Measurements from ENCODE around the gene CNTN4.

- TF ChIP-seq FOXA1 (IDR thresholded peaks at IDR 0.05) (no peak), CTCF (IDR thresholded peaks at IDR 0.05; ENCODE audit: low read depth, low read length, missing input control) (no peak), RXRA (IDR thresholded peaks at IDR 0.05) (no peak), GABPA (IDR thresholded peaks at IDR 0.05 in 1 of 2, conservative IDR thresholded peaks at IDR 0.05 in 1 of 2) (no peak)
These were observed 244.5 kb downstream of the CNTN4 start for GRCh38 chr3:2343031-2343682.

Data from liver (tissue), 3 donors.